ENCODE measurements around the gene ADM2.

The ADM2 gene

GRCh38 chr22:50441428-50441993 is 39.8 kb upstream of the ADM2 start (continued):
- TF ChIP-seq TSHZ2 (CRISPR knock-in tag; IDR thresholded peaks at IDR 0.05) = no peak
- TF ChIP-seq CREB5 (CRISPR knock-in tag; IDR thresholded peaks at IDR 0.05; ENCODE audit: low read depth) = no peak
- no peak for TF ChIP-seq ZNF565 (CRISPR knock-in tag; conservative IDR thresholded peaks at IDR 0.05; ENCODE audit: low read depth)
- TF ChIP-seq CSRNP3 (CRISPR knock-in tag; IDR thresholded peaks at IDR 0.05) = no peak
- TF ChIP-seq ZNF70 (CRISPR knock-in tag; IDR thresholded peaks at IDR 0.05) = no peak
- no peak for TF ChIP-seq ISL1 (CRISPR knock-in tag; IDR thresholded peaks at IDR 0.05)
- TF ChIP-seq BACH2 (CRISPR knock-in tag; IDR thresholded peaks at IDR 0.05; ENCODE audit: borderline replicate concordance) = no peak
- TF ChIP-seq OSR1 (CRISPR knock-in tag; IDR thresholded peaks at IDR 0.05) = no peak
- no peak for TF ChIP-seq TOX (CRISPR knock-in tag; IDR thresholded peaks at IDR 0.05; ENCODE audit: borderline replicate concordance)
- TF ChIP-seq CSDC2 (CRISPR knock-in tag; IDR thresholded peaks at IDR 0.05) = no peak
- TF ChIP-seq ESRRG (CRISPR knock-in tag; IDR thresholded peaks at IDR 0.05) = no peak

GRCh38 chr22:50443197-50443596 is 38.1 kb upstream of the ADM2 start:
- TF ChIP-seq GLIS3 (CRISPR knock-in tag; IDR thresholded peaks at IDR 0.05) (no peak), OSR1 (CRISPR knock-in tag; IDR thresholded peaks at IDR 0.05) (no peak), ZC3H10 (CRISPR knock-in tag; IDR thresholded peaks at IDR 0.05) (no peak), CREB5 (CRISPR knock-in tag; IDR thresholded peaks at IDR 0.05; ENCODE audit: low read depth) (no peak), SNAI2 (CRISPR knock-in tag; IDR thresholded peaks at IDR 0.05) (no peak), CSRNP3 (CRISPR knock-in tag; IDR thresholded peaks at IDR 0.05) (no peak), BACH2 (CRISPR knock-in tag; IDR thresholded peaks at IDR 0.05; ENCODE audit: borderline replicate concordance) (no peak), PPARA (CRISPR knock-in tag; IDR thresholded peaks at IDR 0.05; ENCODE audit: borderline replicate concordance) (no peak), ZFP3 (CRISPR knock-in tag; IDR thresholded peaks at IDR 0.05) (no peak), ESRRG (CRISPR knock-in tag; IDR thresholded peaks at IDR 0.05) (no peak), PATZ1 (CRISPR knock-in tag; IDR thresholded peaks at IDR 0.05; ENCODE audit: borderline replicate concordance) (no peak), ZNF565 (CRISPR knock-in tag; conservative IDR thresholded peaks at IDR 0.05; ENCODE audit: low read depth) (no peak), TCF4 (CRISPR knock-in tag; IDR thresholded peaks at IDR 0.05; ENCODE audit: borderline replicate concordance) (no peak), TSHZ2 (CRISPR knock-in tag; IDR thresholded peaks at IDR 0.05) (no peak), ZNF8 (CRISPR knock-in tag; IDR thresholded peaks at IDR 0.05) (no peak), TOX (CRISPR knock-in tag; IDR thresholded peaks at IDR 0.05; ENCODE audit: borderline replicate concordance) (no peak)
- ATAC-seq = no peak

Measured in SK-N-SH treated with all-trans-retinoic acid at 6 μM for 48 hours (cell line).